HCT116 (cell line): Measurements from ENCODE around the gene SPTLC3. TPM values are rescaled to one million over a fixed set of nuclear protein-coding genes. Genes with fewer than 3 reads are reported as not detected.

Experiments used
- ATAC-seq: fragments of 200-7000 bp; cut with Tn5 transposase; 2 replicates; pipeline ENCODE4 v1.9.1; 2020; ENCODE audit warnings: mild to moderate bottlenecking, moderate library complexity
- BruUV-seq: library from RNA; stranded (reverse); fragments of 400-500 nt; replicated peaks from 2 replicates; lab custom pipeline; 2021; lab: Mats Ljungman, UMichigan
- CTCF ChIA-PET: fragments of 300-600 bp; sonication (Branson Sonifier 250); formaldehyde crosslinking; loops from one replicate; lab custom pipeline; 2021; ENCODE audit warnings: antibody characterized with exemption; lab: Charles Lee
- POLR2A ChIA-PET: fragments of 300-600, 350-600 bp; sonication (Branson Sonifier 250); formaldehyde crosslinking; loops from one replicate; lab custom pipeline; 2021; ENCODE audit warnings: antibody characterized with exemption; lab: Charles Lee
- RAD21 ChIA-PET, 2 experiments: fragments of 300-600 bp; sonication (Branson Sonifier 250); formaldehyde crosslinking; loops; one replicate each; lab custom pipeline; 2023; ENCODE audit warnings: low total read pairs in 2 of 2; ENCODE audit not compliant: uncharacterized antibody in 2 of 2, unreplicated experiment in 2 of 2, low non-redundant PET in 1 of 2; lab: Charles Lee
- DNase-seq: peaks from one replicate; pipeline ENCODE4 v3.0.0-alpha.2; 2010; ENCODE audit warnings: low read depth, low spot score
- H2AFZ ChIP-seq: fragments of 200-600 bp; shearing (Covaris generic), sonication (generic); 2 replicates; pipeline ENCODE4 v1.6.1; 2017; ENCODE audit warnings: low read depth, mixed run types, mixed read lengths, antibody characterized with exemption, low read length; ENCODE audit not compliant: poor library complexity, severe bottlenecking
- H3K27ac ChIP-seq: 2 replicates; pipeline ENCODE4 v1.5.1; 2012; ENCODE audit warnings: low read depth, low read length
- H3K27me3 ChIP-seq: fragments of 200-600 bp; sonication (generic); 2 replicates; pipeline ENCODE4 v1.6.1; 2016; ENCODE audit warnings: mixed run types, low read length, mixed read lengths; ENCODE audit not compliant: insufficient read depth
- H3K36me3 ChIP-seq, 2 experiments: fragments of 200-500 bp in 1 of 2; fragments of 200-600 bp in 1 of 2; sonication (Bioruptor generic) in 1 of 2; sonication (generic) in 1 of 2; 2 replicates each; pipeline versions ENCODE4 v1.5.1 to v1.6.1; 2014 to 2016; ENCODE audit warnings: low read length in 2 of 2, inconsistent platforms in 1 of 2, mixed read lengths in 1 of 2, mixed run types in 1 of 2; ENCODE audit not compliant: insufficient read depth in 2 of 2, control insufficient read depth in 1 of 2
- H3K4me1 ChIP-seq, 2 experiments: fragments of 200-600 bp in 1 of 2; sonication (generic) in 1 of 2; 2 replicates each; pipeline versions ENCODE4 v1.5.1 to v1.6.1; 2012 to 2017; ENCODE audit warnings: low read length in 2 of 2, inconsistent platforms in 1 of 2, mild to moderate bottlenecking in 1 of 2, mixed read lengths in 1 of 2, mixed run types in 1 of 2, moderate library complexity in 1 of 2; ENCODE audit not compliant: insufficient read depth in 2 of 2, control insufficient read depth in 1 of 2
- H3K4me2 ChIP-seq: fragments of 200-600 bp; sonication (generic); 2 replicates; pipeline ENCODE4 v1.6.1; 2017; ENCODE audit warnings: mixed run types, low read length, mixed read lengths
- H3K4me3 ChIP-seq, 2 experiments: fragments of 200-600 bp in 1 of 2; sonication (generic) in 1 of 2; replicated peaks in 1 of 2; 2 replicates each; pipeline ENCODE4 v1.5.1; 2011 to 2016; ENCODE audit warnings: low read length in 2 of 2, control low read depth in 1 of 2, low read depth in 1 of 2, mild to moderate bottlenecking in 1 of 2, mixed read lengths in 1 of 2, mixed run types in 1 of 2
- H3K79me2 ChIP-seq: fragments of 200-600 bp; sonication (generic); 2 replicates; pipeline ENCODE4 v1.6.1; 2017; ENCODE audit warnings: mild to moderate bottlenecking, mixed run types, low read length, moderate library complexity, mixed read lengths; ENCODE audit not compliant: insufficient read depth
- H3K9ac ChIP-seq: fragments of 200-600 bp; sonication (generic); 2 replicates; pipeline ENCODE4 v1.6.1; 2016; ENCODE audit warnings: low read length, mixed read lengths
- H3K9me2 ChIP-seq: fragments of 200-600 bp; sonication (generic), shearing (Covaris generic); 2 replicates; pipeline ENCODE4 v1.6.1; 2017; ENCODE audit warnings: mixed run types, mild to moderate bottlenecking, moderate library complexity; ENCODE audit not compliant: insufficient read depth
- H3K9me3 ChIP-seq, 2 experiments: fragments of 200-500 bp in 1 of 2; fragments of 200-600 bp in 1 of 2; sonication (Bioruptor generic) in 1 of 2; sonication (generic) in 1 of 2; 2 replicates each; pipeline ENCODE4 v1.6.1; 2014 to 2017; ENCODE audit warnings: low read length in 2 of 2, mixed read lengths in 2 of 2, inconsistent platforms in 1 of 2, low read depth in 1 of 2, mild to moderate bottlenecking in 1 of 2, mixed run types in 1 of 2, moderate library complexity in 1 of 2; ENCODE audit not compliant: control insufficient read depth in 1 of 2, insufficient read depth in 1 of 2
- H4K20me1 ChIP-seq: fragments of 200-600 bp; sonication (generic), shearing (Covaris generic); 2 replicates; pipeline ENCODE4 v1.6.1; 2017; ENCODE audit warnings: mixed run types, mild to moderate bottlenecking, moderate library complexity; ENCODE audit not compliant: insufficient read depth
- CBX3 ChIP-seq: IDR thresholded peaks from 2 replicates; pipeline ENCODE4 v1.6.1; 2012; ENCODE audit warnings: low read depth
- CTCF ChIP-seq, 3 experiments: fragments of 200-600 bp in 1 of 3; sonication (generic) in 1 of 3; IDR thresholded peaks in 2 of 3; conservative IDR thresholded peaks in 1 of 3; 2 replicates each; pipeline ENCODE4 v1.5.1; 2012 to 2017; ENCODE audit warnings: low read depth in 2 of 3, low read length in 2 of 3, antibody characterized with exemption in 1 of 3, borderline replicate concordance in 1 of 3, control low read depth in 1 of 3, mild to moderate bottlenecking in 1 of 3, mixed read lengths in 1 of 3, mixed run types in 1 of 3, moderate library complexity in 1 of 3; ENCODE audit not compliant: insufficient read depth in 1 of 3
- REST ChIP-seq: IDR thresholded peaks from 2 replicates; pipeline ENCODE4 v1.6.1; 2012; ENCODE audit warnings: low read depth
- SIN3A ChIP-seq: IDR thresholded peaks from 2 replicates; pipeline ENCODE4 v1.6.1; 2012; ENCODE audit warnings: low read depth
- SP1 ChIP-seq: IDR thresholded peaks from 2 replicates; pipeline ENCODE4 v1.6.1; 2012; ENCODE audit warnings: low read depth
- ZBTB33 ChIP-seq: IDR thresholded peaks from 2 replicates; pipeline ENCODE4 v1.6.1; 2011; ENCODE audit warnings: mild to moderate bottlenecking, low read length, moderate library complexity; ENCODE audit not compliant: insufficient replicate concordance; ENCODE audit errors: extremely low read depth
- ZNF274 ChIP-seq: fragments of 200-500 bp; sonication (Bioruptor generic); IDR thresholded peaks from 2 replicates; pipeline ENCODE4 v1.6.1; 2014; ENCODE audit warnings: mild to moderate bottlenecking, low read depth, low read length, inconsistent platforms
- intact Hi-C: fragments of 100-400 bp; cut with micrococcal nuclease; formaldehyde crosslinking; loops from 2 replicates; pipeline ENCODE4 v1.10.0; 2022
- total RNA-seq: library from RNA; stranded (reverse); gene quantifications from one replicate; pipeline ENCODE4 v1.2.1, GENCODE V29; 2021; ENCODE audit not compliant: unreplicated experiment

SPTLC3 gene
- total RNA-seq, 1 experiment from 2014 or later, result not detected

- CTCF ChIA-PET, result no interaction called here
- Histone ChIP-seq H3K9me3 (no peaks in the 10 kb centered on the region), H2AFZ (no peak overlapping the region), H3K9me2 (no peaks in the 10 kb centered on the region), H3K4me1 (no peaks in the 10 kb centered on the region), H3K79me2 (no peaks in the 10 kb centered on the region), H3K27me3 (peaks cover 9% of the 10 kb centered on the region; the same call in 1 of the 2 replicates), H3K36me3 (no peaks in the 10 kb centered on the region), H3K9ac (no peak overlapping the region), H3K27ac (no peak overlapping the region), H4K20me1 (no peaks in the 10 kb centered on the region), H3K4me3 (no peak overlapping the region), H3K4me2 (no peak overlapping the region)
- intact Hi-C loops, result no loop called here
- POLR2A ChIA-PET, result no interaction called here
- no peak for TF ChIP-seq CTCF (IDR thresholded peaks at IDR 0.05 in 2 of 3, conservative IDR thresholded peaks at IDR 0.05 in 1 of 3; ENCODE audit: borderline replicate concordance in 1 of 3, insufficient read depth in 1 of 3, low read depth in 2 of 3, low read length in 2 of 3)
- TF ChIP-seq REST, result no peak
- no peak for TF ChIP-seq SIN3A
- no peak for TF ChIP-seq ZBTB33
- no peak for TF ChIP-seq CBX3
- no peak for TF ChIP-seq SP1
- no peak for TF ChIP-seq ZNF274
- no TSS peak for BruUV-seq
- DNase-seq (no peak), ATAC-seq (no peak)
- RAD21 ChIA-PET, result no interaction called here
Observed at GRCh38 chr20:13159889-13160288, 151.1 kb downstream of the SPTLC3 start.
